ENCODE measurements around the gene SMIM5. TPM values are rescaled to one million over a fixed set of nuclear protein-coding genes. Genes with fewer than 3 reads are reported as not detected.

The SMIM5 gene
- total and polyA plus RNA-seq, 9 of the 15 experiments (the other 6 are each of a cell fraction or from before 2014, with no cell fraction given): 0.08 TPM; not detected in 8

GRCh38 chr17:75654176-75654575, 20.9 kb downstream of the SMIM5 start:
- Histone ChIP-seq H4K20me1 (replicated peaks; ENCODE audit: control insufficient read depth, insufficient read depth, low read length) (peaks cover 6% of the 10 kb centered on the region), H3K79me2 (ENCODE audit: control insufficient read depth, insufficient read depth, low read length) (no peaks in the 10 kb centered on the region), H3K9me1 (ENCODE audit: control insufficient read depth, insufficient read depth, low read length) (no peaks in the 10 kb centered on the region), H3K27me3 (ENCODE audit: control insufficient read depth in 2 of 2, insufficient read depth in 2 of 2, low read length in 2 of 2) (no peaks in the 10 kb centered on the region), H2AFZ (ENCODE audit: low read depth, low read length) (no peak overlapping the region), H3K9ac (ENCODE audit: insufficient read depth in 1 of 2, low read depth in 2 of 2, low read length in 2 of 2) (no peak overlapping the region), H3K4me2 (ENCODE audit: insufficient read depth, low read length) (no peak overlapping the region), H3K4me1 (replicated peaks in 1 of 2; ENCODE audit: control insufficient read depth in 2 of 2, insufficient read depth in 2 of 2, low read length in 2 of 2) (no peaks in the 10 kb centered on the region), H3K4me3 (no peak overlapping the region), H3K36me3 (ENCODE audit: control insufficient read depth, insufficient read depth, low read length) (peaks cover 52% of the 10 kb centered on the region), H3K27ac (ENCODE audit: extremely low read depth, low read depth, low read length) (no peak overlapping the region), H3K9me3 (replicated peaks; ENCODE audit: control insufficient read depth, insufficient read depth, low read depth, low read length) (no peaks in the 10 kb centered on the region)
- peak in 2 of 3 experiments; percentile 31 to 32; a peak in 3 of 6 replicates for TF ChIP-seq CTCF (IDR thresholded peaks at IDR 0.05 in 2 of 3, conservative IDR thresholded peaks at IDR 0.05 in 1 of 3; ENCODE audit: insufficient read depth in 2 of 3, low read depth in 1 of 3, low read length in 3 of 3)
- TF ChIP-seq STAT5B (CRISPR knock-in tag; IDR thresholded peaks at IDR 0.05): no peak
- intact Hi-C loops (cut with micrococcal nuclease): no loop called here
- no peak for FAIRE-seq
- POLR2A ChIA-PET: interaction anchor here (0.7 to 3.2 kb wide), 7 partner anchors 9 to 118 kb away, joined by 3 to 15 read pairs (median 3); partner anchors contain the start of genes RECQL5 and SAP30BP
- no peak for DNase-seq (ENCODE audit: extremely low read depth in 1 of 4, low spot score in 3 of 4)
- CTCF ChIA-PET (ENCODE audit: low intra/inter-chr PET ratio): interaction anchor here (0.6 kb wide), 1 partner anchor 906 kb away, joined by 3 read pairs; the partner anchor contains the start of gene NHERF1
- BruUV-seq (replicated peaks): TSS peak; percentile 14
- ATAC-seq: no peak
- WGBS (ENCODE audit: insufficient coverage, low coverage, missing lambda C conversion rate): 50% methylated on average over 2 of the region's 2 CpGs
- in situ Hi-C loops (cut with MboI): no loop called here

GRCh38 chr17:75658237-75658636, 25.0 kb downstream of the SMIM5 start:
- in situ Hi-C loops (cut with MboI): no loop called here
- no peak for FAIRE-seq
- CTCF ChIA-PET (ENCODE audit: low intra/inter-chr PET ratio): no interaction called here

More at GRCh38 chr17:75658237-75658636, 25.0 kb downstream of the SMIM5 start:
- no peak overlapping the region for H3K4me3 ChIP-seq
- H3K9me1 ChIP-seq (ENCODE audit: control insufficient read depth, insufficient read depth, low read length): no peaks in the 10 kb centered on the region
- ATAC-seq (no peak), DNase-seq (ENCODE audit: extremely low read depth in 1 of 4, low spot score in 3 of 4) (no peak)
- TF ChIP-seq ZNF699 (CRISPR knock-in tag; IDR thresholded peaks at IDR 0.05; ENCODE audit: insufficient replicate concordance) (no peak), ERF (CRISPR knock-in tag; IDR thresholded peaks at IDR 0.05) (no peak), SETDB1 (IDR thresholded peaks at IDR 0.05; ENCODE audit: low read length) (no peak), CHCHD3 (CRISPR knock-in tag; IDR thresholded peaks at IDR 0.05) (no peak), CBX2 (IDR thresholded peaks at IDR 0.05; ENCODE audit: insufficient read depth, low read length, poor library complexity, severe bottlenecking) (no peak), NFIC (IDR thresholded peaks at IDR 0.05) (peak; percentile 56), RBM22 (IDR thresholded peaks at IDR 0.05; ENCODE audit: low read depth, low read length, poor library complexity, severe bottlenecking) (no peak), NBN (IDR thresholded peaks at IDR 0.05; ENCODE audit: low read depth) (no peak), POLR2B (IDR thresholded peaks at IDR 0.05; ENCODE audit: low read depth, partially characterized antibody) (no peak)
- POLR2A ChIA-PET: interaction anchor here (1.0 to 2.9 kb wide), 7 partner anchors 9 to 118 kb away, joined by 3 to 11 read pairs (median 4); partner anchors contain the start of genes RECQL5 and SAP30BP
- H3K27me3 ChIP-seq (ENCODE audit: control insufficient read depth in 2 of 2, insufficient read depth in 2 of 2, low read length in 2 of 2): no peaks in the 10 kb centered on the region
- no peaks in the 10 kb centered on the region for H3K79me2 ChIP-seq (ENCODE audit: control insufficient read depth, insufficient read depth, low read length)
- 94% methylated on average over 5 of the region's 5 CpGs for WGBS (ENCODE audit: insufficient coverage, low coverage, missing lambda C conversion rate)
- H4K20me1 ChIP-seq (replicated peaks; ENCODE audit: control insufficient read depth, insufficient read depth, low read length): no peaks in the 10 kb centered on the region
- intact Hi-C loops (cut with micrococcal nuclease): no loop called here
- no peak overlapping the region for H3K9ac ChIP-seq (ENCODE audit: insufficient read depth in 1 of 2, low read depth in 2 of 2, low read length in 2 of 2)
- no TSS peak for BruUV-seq (replicated peaks)
- no peak overlapping the region for H2AFZ ChIP-seq (ENCODE audit: low read depth, low read length)
- no peak overlapping the region for H3K4me2 ChIP-seq (ENCODE audit: insufficient read depth, low read length)
- no peak overlapping the region for H3K27ac ChIP-seq (ENCODE audit: extremely low read depth, low read depth, low read length)
- no peaks in the 10 kb centered on the region for H3K4me1 ChIP-seq (replicated peaks in 1 of 2; ENCODE audit: control insufficient read depth in 2 of 2, insufficient read depth in 2 of 2, low read length in 2 of 2)
- H3K9me3 ChIP-seq (replicated peaks; ENCODE audit: control insufficient read depth, insufficient read depth, low read depth, low read length): no peaks in the 10 kb centered on the region
- H3K36me3 ChIP-seq (ENCODE audit: control insufficient read depth, insufficient read depth, low read length): peaks cover 51% of the 10 kb centered on the region
